Activated CD4-positive, alpha-beta memory T cell treated with anti-CD3 and anti-CD28 coated beads for 36 hours (primary cell): Measurements from ENCODE around the gene ATL1. TPM values are rescaled to one million over a fixed set of nuclear protein-coding genes. Genes with fewer than 3 reads are reported as not detected.
"Not testable (repeated sequence)": the region's sequence is repeated elsewhere in the genome, so short reads cannot be mapped to it uniquely, and the experiment has no call there.

Source experiments
- CTCF ChIA-PET: fragments of 350-600 bp; sonication (Branson Sonifier 250); formaldehyde crosslinking; loops from one replicate; lab custom pipeline; 2021; ENCODE audit warnings: antibody characterized with exemption, inconsistent platforms; lab: Charles Lee
- POLR2A ChIA-PET: fragments of 350-600 bp; sonication (Branson Sonifier 250); formaldehyde crosslinking; loops from one replicate; lab custom pipeline; 2021; ENCODE audit warnings: antibody characterized with exemption; lab: Charles Lee
- DNase-seq: peaks from one replicate; pipeline ENCODE4 v3.0.0-alpha.2; 2020
- H3K27ac Mint-ChIP-seq: one replicate; pipeline ENCODE4 v1.8.0; 2021; ENCODE audit warnings: mixed read lengths
- H3K27me3 Mint-ChIP-seq: one replicate; pipeline ENCODE4 v1.8.0; 2021; ENCODE audit warnings: mixed read lengths
- H3K36me3 Mint-ChIP-seq: one replicate; pipeline ENCODE4 v1.8.0; 2021; ENCODE audit warnings: mixed read lengths
- H3K4me1 Mint-ChIP-seq: one replicate; pipeline ENCODE4 v1.8.0; 2021; ENCODE audit warnings: low read depth, mixed read lengths
- H3K4me3 Mint-ChIP-seq: one replicate; pipeline ENCODE4 v1.8.0; 2021; ENCODE audit warnings: mild to moderate bottlenecking, mixed read lengths
- H3K9me3 Mint-ChIP-seq: one replicate; pipeline ENCODE4 v1.8.0; 2021; ENCODE audit warnings: mixed read lengths
- intact Hi-C: fragments of 100-400 bp; cut with micrococcal nuclease; formaldehyde crosslinking; loops from one replicate; pipeline ENCODE4 v1.15.1; 2023
- total RNA-seq, 2 experiments: library from RNA; stranded (reverse); gene quantifications; one replicate each; pipeline ENCODE4 v1.2.3, GENCODE V29; 2021

The ATL1 gene
- total RNA-seq, 2 experiments from 2014 or later, result 0.38 to 0.58 TPM

- Mint-ChIP-seq H3K9me3 (peaks cover 5% of the 10 kb centered on the region), H3K4me3 (no peak overlapping the region), H3K4me1 (peaks cover 9% of the 10 kb centered on the region), H3K36me3 (no peaks in the 10 kb centered on the region), H3K27ac (no peak overlapping the region), H3K27me3 (no peaks in the 10 kb centered on the region)
- ChIA-PET CTCF (interaction anchor here (1.0 to 10.9 kb wide), 2 partner anchors 219 to 236 kb away, joined by 5 to 165 read pairs; no protein-coding TSS in a partner anchor), POLR2A (no interaction called here)
- intact Hi-C loops, result no loop called here
- DNase-seq, result no peak
Observed at GRCh38 chr14:50539051-50539450, 20.9 kb upstream of the ATL1 start.

GRCh38 chr14:50541159-50541567 is 18.8 kb upstream of the ATL1 start:
- no peak overlapping the region for H3K27ac Mint-ChIP-seq
- ChIA-PET CTCF (interaction anchor here (0.6 to 10.9 kb wide), 6 partner anchors 10 to 318 kb away, joined by 3 to 165 read pairs (median 4); no protein-coding TSS in a partner anchor), POLR2A (interaction anchor here (0.8 kb wide), 1 partner anchor 21 kb away, joined by 3 read pairs; no protein-coding TSS in a partner anchor)
- no peaks in the 10 kb centered on the region for H3K27me3 Mint-ChIP-seq
- H3K36me3 Mint-ChIP-seq, result no peaks in the 10 kb centered on the region
- intact Hi-C loops, result no loop called here
- no peak overlapping the region for H3K4me3 Mint-ChIP-seq
- peaks cover 3% of the 10 kb centered on the region for H3K9me3 Mint-ChIP-seq
- peaks cover 9% of the 10 kb centered on the region for H3K4me1 Mint-ChIP-seq
- no peak for DNase-seq

GRCh38 chr14:50542941-50543418 is 17.0 kb upstream of the ATL1 start:
- ChIA-PET POLR2A (no interaction called here), CTCF (interaction anchor here (0.6 to 10.9 kb wide), 23 partner anchors 9 to 316 kb away, joined by 3 to 165 read pairs (median 4); partner anchors contain the start of genes ATL1 and MAP4K5)

GRCh38 chr14:50544911-50545310 is 15.0 kb upstream of the ATL1 start:
- H3K27ac Mint-ChIP-seq, result no peak overlapping the region
- no peaks in the 10 kb centered on the region for H3K27me3 Mint-ChIP-seq
- H3K4me1 Mint-ChIP-seq, result peaks cover 9% of the 10 kb centered on the region
- ChIA-PET POLR2A (no interaction called here), CTCF (interaction anchor here (0.7 to 10.9 kb wide), 5 partner anchors 35 to 402 kb away, joined by 3 to 165 read pairs (median 3); no protein-coding TSS in a partner anchor)
- no peaks in the 10 kb centered on the region for H3K36me3 Mint-ChIP-seq
- no peak overlapping the region for H3K4me3 Mint-ChIP-seq
- no peaks in the 10 kb centered on the region for H3K9me3 Mint-ChIP-seq
- intact Hi-C loops, result no loop called here
- no peak for DNase-seq

More at GRCh38 chr14:50542941-50543418, 17.0 kb upstream of the ATL1 start:
- peak; percentile 20 for DNase-seq
- H3K4me1 Mint-ChIP-seq, result peaks cover 9% of the 10 kb centered on the region
- intact Hi-C loops, result loop anchor here (1.0 kb wide), 3 partner anchors 230 to 318 kb away; no protein-coding TSS in a partner anchor
- H3K27ac Mint-ChIP-seq, result no peak overlapping the region
- no peaks in the 10 kb centered on the region for H3K36me3 Mint-ChIP-seq
- H3K9me3 Mint-ChIP-seq, result peaks cover 3% of the 10 kb centered on the region
- no peak overlapping the region for H3K4me3 Mint-ChIP-seq
- H3K27me3 Mint-ChIP-seq, result no peaks in the 10 kb centered on the region

GRCh38 chr14:50545618-50546017 is 14.3 kb upstream of the ATL1 start:
- ChIA-PET CTCF (interaction anchor here (1.1 to 10.9 kb wide), 3 partner anchors 34 to 230 kb away, joined by 3 to 165 read pairs (median 4); no protein-coding TSS in a partner anchor), POLR2A (no interaction called here)
- intact Hi-C loops, result no loop called here
- Mint-ChIP-seq H3K4me3 (no peak overlapping the region), H3K27me3 (no peaks in the 10 kb centered on the region), H3K36me3 (no peaks in the 10 kb centered on the region), H3K27ac (no peak overlapping the region), H3K9me3 (no peaks in the 10 kb centered on the region), H3K4me1 (peaks cover 9% of the 10 kb centered on the region)
- no peak for DNase-seq

GRCh38 chr14:50550294-50550693 is 9.7 kb upstream of the ATL1 start:
- CTCF ChIA-PET, result interaction anchor here (1.5 kb wide), 1 partner anchor 224 kb away, joined by 5 read pairs; no protein-coding TSS in a partner anchor
- H3K9me3 Mint-ChIP-seq, result peaks cover 3% of the 10 kb centered on the region

GRCh38 chr14:50551877-50552276 is 8.1 kb upstream of the ATL1 start:
- no peaks in the 10 kb centered on the region for H3K36me3 Mint-ChIP-seq
- intact Hi-C loops, result no loop called here
- CTCF ChIA-PET, result interaction anchor here (0.6 to 1.6 kb wide), 3 partner anchors 9 to 222 kb away, joined by 3 to 4 read pairs (median 3); no protein-coding TSS in a partner anchor
- POLR2A ChIA-PET, result no interaction called here
- no peak for DNase-seq
- peaks cover 6% of the 10 kb centered on the region for H3K4me1 Mint-ChIP-seq
- H3K27ac Mint-ChIP-seq, result no peak overlapping the region
- H3K9me3 Mint-ChIP-seq, result peaks cover 3% of the 10 kb centered on the region
- peaks cover 23% of the 10 kb centered on the region for H3K27me3 Mint-ChIP-seq
- no peak overlapping the region for H3K4me3 Mint-ChIP-seq

More at GRCh38 chr14:50550294-50550693, 9.7 kb upstream of the ATL1 start:
- H3K27ac Mint-ChIP-seq, result no peak overlapping the region
- H3K36me3 Mint-ChIP-seq, result no peaks in the 10 kb centered on the region
- intact Hi-C loops, result no loop called here
- H3K4me1 Mint-ChIP-seq, result peaks cover 6% of the 10 kb centered on the region
- peaks cover 16% of the 10 kb centered on the region for H3K27me3 Mint-ChIP-seq
- H3K4me3 Mint-ChIP-seq, result no peak overlapping the region
- POLR2A ChIA-PET, result no interaction called here
- no peak for DNase-seq

GRCh38 chr14:50552796-50553195 is 7.1 kb upstream of the ATL1 start:
- H3K4me1 Mint-ChIP-seq, H3K36me3 Mint-ChIP-seq, intact Hi-C loops, DNase-seq, H3K27ac Mint-ChIP-seq, H3K4me3 Mint-ChIP-seq, POLR2A ChIA-PET, H3K9me3 Mint-ChIP-seq: not testable (repeated sequence)
- H3K27me3 Mint-ChIP-seq, result peaks cover 29% of the 10 kb centered on the region
- CTCF ChIA-PET, result interaction anchor here (1.4 kb wide), 1 partner anchor 10 kb away, joined by 4 read pairs; no protein-coding TSS in a partner anchor

- intact Hi-C loops, result no loop called here
- H3K27me3 Mint-ChIP-seq, result peaks cover 45% of the 10 kb centered on the region
- DNase-seq, result peak; percentile 65
- CTCF ChIA-PET, result no interaction called here
- peak overlapping the region; percentile 66 for H3K4me3 Mint-ChIP-seq
- H3K27ac Mint-ChIP-seq, result no peak overlapping the region
- peaks cover 10% of the 10 kb centered on the region for H3K4me1 Mint-ChIP-seq
- no peaks in the 10 kb centered on the region for H3K36me3 Mint-ChIP-seq
- POLR2A ChIA-PET, result no interaction called here
- no peaks in the 10 kb centered on the region for H3K9me3 Mint-ChIP-seq
Observed at GRCh38 chr14:50560931-50561285, 963 bp downstream of the ATL1 start.

GRCh38 chr14:50562841-50563240 is 2.9 kb downstream of the ATL1 start:
- ChIA-PET CTCF (interaction anchor here (0.6 to 1.0 kb wide), 3 partner anchors 169 to 639 kb away, joined by 3 read pairs; no protein-coding TSS in a partner anchor), POLR2A (no interaction called here)
- H3K36me3 Mint-ChIP-seq, result no peaks in the 10 kb centered on the region
- no peak for DNase-seq
- no peak overlapping the region for H3K4me3 Mint-ChIP-seq
- H3K27me3 Mint-ChIP-seq, result peaks cover 35% of the 10 kb centered on the region
- H3K4me1 Mint-ChIP-seq, result peaks cover 10% of the 10 kb centered on the region
- intact Hi-C loops, result no loop called here
- H3K27ac Mint-ChIP-seq, result no peak overlapping the region
- H3K9me3 Mint-ChIP-seq, result no peaks in the 10 kb centered on the region

GRCh38 chr14:50569714-50570274 is 9.8 kb downstream of the ATL1 start:
- Mint-ChIP-seq H3K27me3 (peaks cover 1% of the 10 kb centered on the region), H3K4me3 (no peak overlapping the region), H3K36me3 (peaks cover 3% of the 10 kb centered on the region), H3K9me3 (peaks cover 17% of the 10 kb centered on the region), H3K4me1 (no peaks in the 10 kb centered on the region), H3K27ac (no peak overlapping the region)
- ChIA-PET POLR2A (interaction anchor here (0.6 kb wide), 1 partner anchor 190 kb away, joined by 3 read pairs; no protein-coding TSS in a partner anchor), CTCF (interaction anchor here (1.8 kb wide), 1 partner anchor 27 kb away, joined by 5 read pairs; no protein-coding TSS in a partner anchor)
- DNase-seq, result no peak
- intact Hi-C loops, result no loop called here

GRCh38 chr14:50573862-50574261 is 13.9 kb downstream of the ATL1 start:
- no peaks in the 10 kb centered on the region for H3K27me3 Mint-ChIP-seq
- DNase-seq, result no peak
- no peak overlapping the region for H3K27ac Mint-ChIP-seq
- H3K4me3 Mint-ChIP-seq, result no peak overlapping the region
- H3K4me1 Mint-ChIP-seq, result no peaks in the 10 kb centered on the region
- peaks cover 3% of the 10 kb centered on the region for H3K36me3 Mint-ChIP-seq
- peaks cover 17% of the 10 kb centered on the region for H3K9me3 Mint-ChIP-seq
- POLR2A ChIA-PET, result no interaction called here
- CTCF ChIA-PET, result interaction anchor here (1.1 kb wide), 1 partner anchor 286 kb away, joined by 3 read pairs; no protein-coding TSS in a partner anchor
- intact Hi-C loops, result no loop called here
